PC-9 (cell line): Measurements from ENCODE around the gene TNIK.

ENCODE experiments used
- EZH2 ChIP-seq: fragments of 200-600 bp; sonication (generic); IDR thresholded peaks from 2 replicates; pipeline ENCODE4 v1.8.0; 2017; ENCODE audit warnings: antibody characterized with exemption, low read depth
- TF ChIP-seq, protein P1 (sequence below): fragments of 200-600 bp; sonication (generic); conservative IDR thresholded peaks from 2 replicates; pipeline ENCODE4 v1.6.1; 2017; ENCODE audit warnings: mixed run types, antibody characterized with exemption, mild to moderate bottlenecking, moderate library complexity

- TF ChIP-seq, protein P1, sequence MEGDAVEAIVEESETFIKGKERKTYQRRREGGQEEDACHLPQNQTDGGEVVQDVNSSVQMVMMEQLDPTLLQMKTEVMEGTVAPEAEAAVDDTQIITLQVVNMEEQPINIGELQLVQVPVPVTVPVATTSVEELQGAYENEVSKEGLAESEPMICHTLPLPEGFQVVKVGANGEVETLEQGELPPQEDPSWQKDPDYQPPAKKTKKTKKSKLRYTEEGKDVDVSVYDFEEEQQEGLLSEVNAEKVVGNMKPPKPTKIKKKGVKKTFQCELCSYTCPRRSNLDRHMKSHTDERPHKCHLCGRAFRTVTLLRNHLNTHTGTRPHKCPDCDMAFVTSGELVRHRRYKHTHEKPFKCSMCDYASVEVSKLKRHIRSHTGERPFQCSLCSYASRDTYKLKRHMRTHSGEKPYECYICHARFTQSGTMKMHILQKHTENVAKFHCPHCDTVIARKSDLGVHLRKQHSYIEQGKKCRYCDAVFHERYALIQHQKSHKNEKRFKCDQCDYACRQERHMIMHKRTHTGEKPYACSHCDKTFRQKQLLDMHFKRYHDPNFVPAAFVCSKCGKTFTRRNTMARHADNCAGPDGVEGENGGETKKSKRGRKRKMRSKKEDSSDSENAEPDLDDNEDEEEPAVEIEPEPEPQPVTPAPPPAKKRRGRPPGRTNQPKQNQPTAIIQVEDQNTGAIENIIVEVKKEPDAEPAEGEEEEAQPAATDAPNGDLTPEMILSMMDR, result no peak
- no peak for TF ChIP-seq EZH2
Observed at GRCh38 chr3:171094411-171094810, 365.8 kb downstream of the TNIK start.
